HG03378 (cell line): ENCODE measurements around the gene KIF5B.

Source experiments
- ATAC-seq: cut with Tn5 transposase; IDR thresholded peaks from one replicate; pipeline ENCODE4 v1.9.1; 2021; ENCODE audit warnings: mild to moderate bottlenecking, moderate library complexity; ENCODE audit not compliant: unreplicated experiment

Gene KIF5B

GRCh38 chr10:31962826-31963588 lies 93.2 kb downstream of the KIF5B start:
- ATAC-seq: no peak

GRCh38 chr10:31961277-31962074 lies 94.7 kb downstream of the KIF5B start:
- ATAC-seq: peak; percentile 46

DNA sequence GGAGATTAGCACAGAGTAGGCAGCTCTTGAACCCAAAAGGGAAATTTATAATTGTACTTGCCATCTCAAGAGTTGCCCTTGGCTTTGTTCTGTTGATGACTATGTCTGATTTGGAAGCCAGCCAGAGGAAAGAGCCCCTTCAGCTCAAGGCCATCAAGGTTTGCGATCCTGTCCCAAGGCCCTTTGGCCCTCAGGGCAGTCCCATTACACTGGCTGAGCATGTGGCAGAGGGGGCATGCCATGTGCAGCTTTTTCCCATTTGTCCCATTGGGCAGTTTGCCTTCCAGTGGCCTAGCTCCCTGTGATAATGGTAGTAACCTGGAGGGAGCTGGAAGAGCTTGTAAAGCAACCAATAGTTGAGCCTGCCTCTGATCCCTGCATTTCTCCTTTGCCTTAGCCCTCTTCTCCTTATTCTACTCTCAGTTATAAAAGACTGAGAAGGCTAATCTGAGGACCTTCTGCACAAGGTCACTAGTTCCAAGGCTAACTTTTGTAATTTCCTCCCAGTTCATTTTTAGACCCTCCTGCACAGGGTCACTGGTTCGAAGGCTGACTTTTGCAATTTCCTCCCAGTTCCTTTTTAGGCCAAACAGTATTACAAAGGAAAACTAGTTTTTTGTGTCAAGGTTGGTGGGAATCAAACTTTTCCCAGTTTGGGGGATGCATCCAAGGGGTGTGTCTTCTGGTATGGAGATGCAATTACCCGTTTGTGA lies 96.6 kb downstream of the KIF5B start:
- no peak for ATAC-seq
